OCI-LY3 (cell line): Measurements from ENCODE around the gene COG5.

ENCODE experiments used
- EZH2phosphoT487 ChIP-seq: fragments of 200-600 bp; shearing (Covaris generic); IDR thresholded peaks from 2 replicates; pipeline ENCODE4 v1.6.1; 2018; ENCODE audit warnings: antibody characterized with exemption, mixed run types, low read depth
- TF ChIP-seq, protein P1 (sequence below): fragments of 200-600, 300-600 bp; sonication (generic); IDR thresholded peaks from 2 replicates; pipeline ENCODE4 v1.5.1; 2014; ENCODE audit warnings: antibody characterized with exemption, low read length, low read depth

DNA sequence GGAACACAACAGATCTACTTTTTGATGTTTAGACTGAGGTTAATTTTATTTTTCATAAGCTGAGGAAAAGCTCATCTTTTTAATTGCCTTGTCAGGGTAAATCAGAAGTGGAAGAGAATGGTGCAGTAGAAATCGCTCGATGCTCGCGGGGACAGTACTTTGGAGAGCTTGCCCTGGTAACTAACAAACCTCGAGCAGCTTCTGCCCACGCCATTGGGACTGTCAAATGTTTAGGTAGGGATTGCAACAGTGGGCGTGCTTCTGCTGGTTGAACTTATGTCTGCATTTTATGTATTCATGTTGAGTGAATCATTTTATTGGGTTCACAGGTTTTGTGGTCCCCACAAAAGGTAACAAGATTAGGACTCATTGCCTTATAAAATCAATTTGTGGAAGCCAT, 406.6 kb downstream of the COG5 start:
- TF ChIP-seq, protein P1, sequence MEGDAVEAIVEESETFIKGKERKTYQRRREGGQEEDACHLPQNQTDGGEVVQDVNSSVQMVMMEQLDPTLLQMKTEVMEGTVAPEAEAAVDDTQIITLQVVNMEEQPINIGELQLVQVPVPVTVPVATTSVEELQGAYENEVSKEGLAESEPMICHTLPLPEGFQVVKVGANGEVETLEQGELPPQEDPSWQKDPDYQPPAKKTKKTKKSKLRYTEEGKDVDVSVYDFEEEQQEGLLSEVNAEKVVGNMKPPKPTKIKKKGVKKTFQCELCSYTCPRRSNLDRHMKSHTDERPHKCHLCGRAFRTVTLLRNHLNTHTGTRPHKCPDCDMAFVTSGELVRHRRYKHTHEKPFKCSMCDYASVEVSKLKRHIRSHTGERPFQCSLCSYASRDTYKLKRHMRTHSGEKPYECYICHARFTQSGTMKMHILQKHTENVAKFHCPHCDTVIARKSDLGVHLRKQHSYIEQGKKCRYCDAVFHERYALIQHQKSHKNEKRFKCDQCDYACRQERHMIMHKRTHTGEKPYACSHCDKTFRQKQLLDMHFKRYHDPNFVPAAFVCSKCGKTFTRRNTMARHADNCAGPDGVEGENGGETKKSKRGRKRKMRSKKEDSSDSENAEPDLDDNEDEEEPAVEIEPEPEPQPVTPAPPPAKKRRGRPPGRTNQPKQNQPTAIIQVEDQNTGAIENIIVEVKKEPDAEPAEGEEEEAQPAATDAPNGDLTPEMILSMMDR = no peak
- no peak for TF ChIP-seq EZH2phosphoT487
